IMR-90 (cell line): ENCODE results near the gene DEDD2. TPM values are rescaled to one million over a fixed set of nuclear protein-coding genes. Genes with fewer than 3 reads are reported as not detected.
A peak's percentile ranks its signal among the peaks of the same experiment; 100 is the strongest.

ENCODE experiments used
- ATAC-seq: fragments of 200-7000 bp; cut with Tn5 transposase; 2 replicates; pipeline ENCODE4 v1.9.1; 2020; ENCODE audit warnings: low read depth, mild to moderate bottlenecking, moderate library complexity
- BruUV-seq: library from RNA; stranded (reverse); fragments of 400-500 nt; replicated peaks from 2 replicates; lab custom pipeline; 2021; lab: Mats Ljungman, UMichigan
- CTCF ChIA-PET: fragments of 300-600 bp; formaldehyde crosslinking; extraction: SDS; loops from one replicate; lab custom pipeline; 2021; ENCODE audit warnings: antibody characterized with exemption; lab: Yijun Ruan, JAX
- POLR2A ChIA-PET: fragments of 300-600 bp; sonication (Branson Sonifier 250); formaldehyde crosslinking; loops from one replicate; lab custom pipeline; 2022; ENCODE audit warnings: antibody characterized with exemption; ENCODE audit not compliant: unreplicated experiment; lab: Charles Lee
- DNase-seq: peaks from one replicate; pipeline ENCODE4 v3.0.0; 2013
- H2AFZ ChIP-seq: replicated peaks from 2 replicates; pipeline ENCODE3; 2013; ENCODE audit warnings: low read length, mild to moderate bottlenecking; ENCODE audit not compliant: poor library complexity
- H2AK5ac ChIP-seq: 2 replicates; pipeline ENCODE4 v1.6.1; 2013; ENCODE audit warnings: low read depth, low read length, inconsistent platforms
- H2AK9ac ChIP-seq: replicated peaks from 2 replicates; pipeline ENCODE3; 2013; ENCODE audit warnings: mild to moderate bottlenecking, low read depth, low read length, moderate library complexity; ENCODE audit not compliant: poor library complexity
- H2BK120ac ChIP-seq: 2 replicates; pipeline ENCODE4 v1.6.1; 2013; ENCODE audit warnings: low read depth, low read length, inconsistent platforms
- H2BK15ac ChIP-seq: 3 replicates; pipeline ENCODE4 v1.6.1; 2013; ENCODE audit warnings: low read depth, low read length, inconsistent platforms
- H2BK20ac ChIP-seq: 2 replicates; pipeline ENCODE4 v1.6.1; 2013; ENCODE audit warnings: low read depth, mild to moderate bottlenecking, inconsistent platforms, low read length, moderate library complexity
- H2BK5ac ChIP-seq: 2 replicates; pipeline ENCODE4 v1.6.1; 2013; ENCODE audit warnings: mild to moderate bottlenecking, low read depth, low read length, inconsistent platforms; ENCODE audit not compliant: poor library complexity, severe bottlenecking
- H3K14ac ChIP-seq: replicated peaks from 2 replicates; pipeline ENCODE4 v1.6.1; 2013; ENCODE audit warnings: low read depth, low read length, inconsistent platforms
- H3K18ac ChIP-seq: 2 replicates; pipeline ENCODE4 v1.6.1; 2013; ENCODE audit warnings: low read depth, low read length, control low read depth
- H3K23ac ChIP-seq: 2 replicates; pipeline ENCODE4 v1.6.1; 2013; ENCODE audit warnings: low read depth, low read length, inconsistent platforms
- H3K27ac ChIP-seq: 2 replicates; pipeline ENCODE4 v1.5.1; 2013; ENCODE audit warnings: mild to moderate bottlenecking, control low read depth, low read length; ENCODE audit not compliant: insufficient read depth
- H3K27me3 ChIP-seq: 2 replicates; pipeline ENCODE4 v1.6.1; 2013; ENCODE audit warnings: low read length; ENCODE audit not compliant: control insufficient read depth, insufficient read depth
- H3K36me3 ChIP-seq: 2 replicates; pipeline ENCODE4 v1.6.1; 2013; ENCODE audit warnings: low read length, mixed read lengths; ENCODE audit not compliant: control insufficient read depth, insufficient read depth
- H3K4ac ChIP-seq: 2 replicates; pipeline ENCODE4 v1.6.1; 2013; ENCODE audit warnings: low read depth, low read length, inconsistent platforms
- H3K4me1 ChIP-seq: 2 replicates; pipeline ENCODE4 v1.6.1; 2013; ENCODE audit warnings: low read length, mixed read lengths; ENCODE audit not compliant: control insufficient read depth, insufficient read depth
- H3K4me2 ChIP-seq: 2 replicates; pipeline ENCODE4 v1.6.1; 2013; ENCODE audit warnings: low read depth, mild to moderate bottlenecking, control low read depth, low read length, moderate library complexity
- H3K4me3 ChIP-seq: 2 replicates; pipeline ENCODE4 v1.5.1; 2013; ENCODE audit warnings: low read depth, mild to moderate bottlenecking, control low read depth, low read length, moderate library complexity; ENCODE audit not compliant: insufficient read depth
- H3K56ac ChIP-seq: 2 replicates; pipeline ENCODE4 v1.6.1; 2013; ENCODE audit warnings: low read length, inconsistent platforms; ENCODE audit not compliant: insufficient read depth; ENCODE audit errors: extremely low read depth
- H3K79me1 ChIP-seq, 2 experiments: 2 replicates each; pipeline ENCODE4 v1.6.1; 2013; ENCODE audit warnings: low read length in 2 of 2, inconsistent platforms in 1 of 2, low read depth in 1 of 2
- H3K9ac ChIP-seq: 2 replicates; pipeline ENCODE4 v1.6.1; 2013; ENCODE audit warnings: low read depth, low read length, control low read depth
- H3K9me1 ChIP-seq: 2 replicates; pipeline ENCODE4 v1.6.1; 2013; ENCODE audit warnings: low read length, inconsistent platforms; ENCODE audit not compliant: insufficient read depth
- H3K9me3 ChIP-seq: 2 replicates; pipeline ENCODE4 v1.6.1; 2013; ENCODE audit warnings: low read length; ENCODE audit not compliant: control insufficient read depth, insufficient read depth
- H4K20me1 ChIP-seq: 2 replicates; pipeline ENCODE4 v1.6.1; 2013; ENCODE audit warnings: low read length, inconsistent platforms; ENCODE audit not compliant: insufficient read depth
- H4K5ac ChIP-seq: 2 replicates; pipeline ENCODE4 v1.6.1; 2013; ENCODE audit warnings: mild to moderate bottlenecking, low read depth, low read length, control low read depth
- H4K8ac ChIP-seq, 2 experiments: 2 replicates each; pipeline ENCODE4 v1.6.1; 2013; ENCODE audit warnings: low read depth in 2 of 2, low read length in 2 of 2, control low read depth in 1 of 2, inconsistent platforms in 1 of 2
- H4K91ac ChIP-seq: 2 replicates; pipeline ENCODE4 v1.6.1; 2013; ENCODE audit warnings: low read depth, low read length, inconsistent platforms; ENCODE audit not compliant: insufficient read depth
- BHLHE40 ChIP-seq: fragments of 150-350 bp; IDR thresholded peaks from 2 replicates; pipeline ENCODE4 v1.6.1; 2016; ENCODE audit warnings: mild to moderate bottlenecking, low read depth, low read length
- CHD1 ChIP-seq: IDR thresholded peaks from 2 replicates; pipeline ENCODE4 v1.6.1; 2012; ENCODE audit warnings: low read depth, low read length, improper control_type of control experiment
- MAFK ChIP-seq: IDR thresholded peaks from 2 replicates; pipeline ENCODE4 v1.6.1; 2012; ENCODE audit warnings: low read depth, low read length, improper control_type of control experiment
- MAZ ChIP-seq: IDR thresholded peaks from 2 replicates; pipeline ENCODE4 v1.6.1; 2012; ENCODE audit warnings: low read depth, mild to moderate bottlenecking, low read length, improper control_type of control experiment, moderate library complexity, borderline replicate concordance
- NFE2L2 ChIP-seq: fragments of 150-350 bp; IDR thresholded peaks from 2 replicates; pipeline ENCODE4 v1.6.1; 2016; ENCODE audit warnings: low read depth, mild to moderate bottlenecking, low read length
- POLR2A ChIP-seq: IDR thresholded peaks from 2 replicates; pipeline ENCODE4 v1.6.1; 2012; ENCODE audit warnings: mild to moderate bottlenecking, low read depth, low read length
- WGBS, 2 experiments: methylation state at CpG; one replicate each; pipeline versions ENCODE4 v1.1.5 to v1.1.7; 2013; ENCODE audit warnings: missing lambda C conversion rate in 2 of 2; ENCODE audit not compliant: insufficient read length in 1 of 2; ENCODE audit errors: extremely low coverage in 2 of 2; 5-methylcytosine and 5-hydroxymethylcytosine counted together
- dilution Hi-C: fragments of 300-500 bp; cut with HindIII; formaldehyde crosslinking; loops from one replicate; pipeline ENCODE4 v1.14.3; 2018; ENCODE audit warnings: low sequenced_read_pairs; ENCODE audit not compliant: unreplicated experiment
- in situ Hi-C: fragments of 300-500 bp; cut with MboI; formaldehyde crosslinking; loops from 3 replicates; pipeline ENCODE4 v1.14.3; 2019; ENCODE audit warnings: low sequenced_read_pairs, inconsistent platforms, mixed read lengths
- intact Hi-C: fragments of 100-400 bp; cut with micrococcal nuclease; formaldehyde crosslinking; loops from 2 replicates; pipeline ENCODE4 v1.10.0; 2022
- polyA plus RNA-seq, 3 experiments: library from polyadenylated mRNA; depleted of rRNA; stranded (reverse); fragments of >200 nt; gene quantifications; 2 replicates each; pipeline ENCODE4 v1.2.3, GENCODE V29; 2012; ENCODE audit warnings: low replicate concordance in 1 of 3
- total RNA-seq: library from RNA; depleted of rRNA; stranded (reverse); fragments of >200 nt; gene quantifications from 2 replicates; pipeline ENCODE4 v1.2.3, GENCODE V29; 2012
- TF ChIP-seq, protein P1 (sequence below): fragments of 150-350 bp; IDR thresholded peaks from 2 replicates; pipeline ENCODE4 v1.6.1; 2016; ENCODE audit warnings: low read depth, mild to moderate bottlenecking, low read length, moderate library complexity, borderline replicate concordance
- TF ChIP-seq, protein P2 (sequence below): fragments of 150-350 bp; IDR thresholded peaks from 2 replicates; pipeline ENCODE4 v1.6.1; 2017; ENCODE audit warnings: mild to moderate bottlenecking, antibody characterized with exemption, low read length, low read depth

Gene DEDD2
- total and polyA plus RNA-seq, 2 of the 4 experiments (the other 2 are of a cell fraction), result 8.2 to 21.0 TPM

DNA sequence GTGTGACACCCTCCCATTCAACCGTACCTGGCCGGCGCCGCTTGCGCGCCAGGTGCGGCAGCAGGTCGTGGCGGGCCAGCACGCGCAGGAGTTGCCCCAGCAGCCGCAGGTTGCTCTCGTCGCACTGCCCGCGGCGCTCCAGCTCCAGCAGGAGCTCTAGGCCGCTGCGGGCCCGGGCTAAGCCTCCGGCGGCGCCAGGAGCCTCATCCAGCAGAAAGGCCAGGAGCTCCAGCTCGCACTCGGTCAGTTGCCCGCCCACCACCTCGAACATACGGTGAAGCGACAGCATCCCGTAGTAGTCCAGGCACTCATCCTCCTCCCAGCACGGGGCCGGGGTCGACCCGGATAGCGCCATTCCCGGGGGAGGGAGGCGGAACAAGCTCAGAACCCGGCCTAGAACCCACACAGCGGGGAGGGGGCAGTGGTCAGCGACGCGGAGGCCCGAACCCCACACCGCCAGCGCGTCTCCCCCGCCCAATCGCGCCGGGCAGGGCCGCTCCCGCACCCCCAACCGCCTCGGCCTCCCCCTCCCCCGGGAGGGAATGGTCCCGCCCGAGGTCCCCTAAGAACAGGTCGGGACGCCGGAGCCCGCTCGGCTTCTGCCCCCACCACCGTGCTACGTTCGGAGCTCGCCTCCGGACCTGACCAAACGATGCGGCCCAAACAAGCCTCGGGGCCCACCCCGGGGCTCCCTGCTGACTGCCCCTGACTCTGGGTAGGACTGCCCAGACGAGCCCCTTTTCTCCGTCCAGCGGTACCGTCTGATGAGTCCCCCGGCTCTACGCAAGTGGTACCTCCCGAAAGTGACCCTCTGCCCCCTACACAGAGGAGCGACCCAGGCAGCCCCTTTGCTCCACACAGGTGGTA lies 591 bp downstream of the DEDD2 start:
- H3K4me3 ChIP-seq, result peak overlapping the region; percentile 77
- H2AK5ac ChIP-seq, result peak overlapping the region; percentile 83; the same call in 1 of the 2 replicates
- peak overlapping the region; percentile 67 for H2AFZ ChIP-seq
- peak overlapping the region; percentile 34 for H4K91ac ChIP-seq
- WGBS, 2 experiments, result 3% methylated on average over 43 of the region's 79 CpGs; no CpG with 5 or more reads in 1 of the 2 experiments
- dilution Hi-C loops, result no loop called here
- H3K56ac ChIP-seq, result no peak overlapping the region; the same call in 1 of the 2 replicates
- H2AK9ac ChIP-seq, result peak overlapping the region; percentile 13
- in situ Hi-C loops, result no loop called here
- H3K9me3 ChIP-seq, result no peaks in the 10 kb centered on the region
- H2BK5ac ChIP-seq, result peak overlapping the region; percentile 15
- CTCF ChIA-PET, result no interaction called here
- intact Hi-C loops, result no loop called here
- peaks cover 5% of the 10 kb centered on the region for H4K20me1 ChIP-seq
- H4K5ac ChIP-seq, result peak overlapping the region; percentile 59; the same call in 1 of the 2 replicates
- H3K27me3 ChIP-seq, result no peaks in the 10 kb centered on the region
- POLR2A ChIA-PET, result no interaction called here
- H2BK15ac ChIP-seq, result no peak overlapping the region
- H3K4me2 ChIP-seq, result peak overlapping the region; percentile 67
- no peak overlapping the region for H2BK20ac ChIP-seq
- H3K14ac ChIP-seq, result peak overlapping the region; percentile 79
- no TSS peak for BruUV-seq
- peak; percentile 22 for ATAC-seq
- peaks cover 34 to 83% of the 10 kb centered on the region in 2 experiments for H3K79me1 ChIP-seq
- TF ChIP-seq NFE2L2 (no peak), BHLHE40 (peak; percentile 58), MAFK (no peak), CHD1 (peak; percentile 30; the same call in 1 of the 2 replicates), MAZ (peak; percentile 53; the same call in 1 of the 2 replicates), POLR2A (peak; percentile 13; the same call in 1 of the 2 replicates)
- TF ChIP-seq, protein P1, sequence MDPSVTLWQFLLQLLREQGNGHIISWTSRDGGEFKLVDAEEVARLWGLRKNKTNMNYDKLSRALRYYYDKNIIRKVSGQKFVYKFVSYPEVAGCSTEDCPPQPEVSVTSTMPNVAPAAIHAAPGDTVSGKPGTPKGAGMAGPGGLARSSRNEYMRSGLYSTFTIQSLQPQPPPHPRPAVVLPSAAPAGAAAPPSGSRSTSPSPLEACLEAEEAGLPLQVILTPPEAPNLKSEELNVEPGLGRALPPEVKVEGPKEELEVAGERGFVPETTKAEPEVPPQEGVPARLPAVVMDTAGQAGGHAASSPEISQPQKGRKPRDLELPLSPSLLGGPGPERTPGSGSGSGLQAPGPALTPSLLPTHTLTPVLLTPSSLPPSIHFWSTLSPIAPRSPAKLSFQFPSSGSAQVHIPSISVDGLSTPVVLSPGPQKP, result no peak
- TF ChIP-seq, protein P2, sequence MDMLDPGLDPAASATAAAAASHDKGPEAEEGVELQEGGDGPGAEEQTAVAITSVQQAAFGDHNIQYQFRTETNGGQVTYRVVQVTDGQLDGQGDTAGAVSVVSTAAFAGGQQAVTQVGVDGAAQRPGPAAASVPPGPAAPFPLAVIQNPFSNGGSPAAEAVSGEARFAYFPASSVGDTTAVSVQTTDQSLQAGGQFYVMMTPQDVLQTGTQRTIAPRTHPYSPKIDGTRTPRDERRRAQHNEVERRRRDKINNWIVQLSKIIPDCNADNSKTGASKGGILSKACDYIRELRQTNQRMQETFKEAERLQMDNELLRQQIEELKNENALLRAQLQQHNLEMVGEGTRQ, result no peak
- peak overlapping the region; percentile 79 for H3K23ac ChIP-seq
- H3K36me3 ChIP-seq, result peaks cover 4% of the 10 kb centered on the region
- peak overlapping the region; percentile 21; the same call in 1 of the 2 replicates for H3K18ac ChIP-seq
- peak overlapping the region; percentile 8 for H3K27ac ChIP-seq
- H2BK120ac ChIP-seq, result peak overlapping the region; percentile 36; the same call in 1 of the 2 replicates
- DNase-seq, result peak; percentile 16
- peaks cover 11% of the 10 kb centered on the region for H3K4me1 ChIP-seq
- peaks cover 7% of the 10 kb centered on the region; the same call in 1 of the 2 replicates for H3K9me1 ChIP-seq
- peak overlapping the region; percentile 74 for H3K9ac ChIP-seq
- H3K4ac ChIP-seq, result peak overlapping the region; percentile 72
- H4K8ac ChIP-seq, result peak overlapping the region; percentile 16 to 85
